Femur (tissue), 1 donor: ENCODE data around the gene IGFBP4.

Source experiments
- DNase-seq: peaks from one replicate; pipeline ENCODE4 v3.0.0-alpha.2; 2017

IGFBP4 gene

DNA sequence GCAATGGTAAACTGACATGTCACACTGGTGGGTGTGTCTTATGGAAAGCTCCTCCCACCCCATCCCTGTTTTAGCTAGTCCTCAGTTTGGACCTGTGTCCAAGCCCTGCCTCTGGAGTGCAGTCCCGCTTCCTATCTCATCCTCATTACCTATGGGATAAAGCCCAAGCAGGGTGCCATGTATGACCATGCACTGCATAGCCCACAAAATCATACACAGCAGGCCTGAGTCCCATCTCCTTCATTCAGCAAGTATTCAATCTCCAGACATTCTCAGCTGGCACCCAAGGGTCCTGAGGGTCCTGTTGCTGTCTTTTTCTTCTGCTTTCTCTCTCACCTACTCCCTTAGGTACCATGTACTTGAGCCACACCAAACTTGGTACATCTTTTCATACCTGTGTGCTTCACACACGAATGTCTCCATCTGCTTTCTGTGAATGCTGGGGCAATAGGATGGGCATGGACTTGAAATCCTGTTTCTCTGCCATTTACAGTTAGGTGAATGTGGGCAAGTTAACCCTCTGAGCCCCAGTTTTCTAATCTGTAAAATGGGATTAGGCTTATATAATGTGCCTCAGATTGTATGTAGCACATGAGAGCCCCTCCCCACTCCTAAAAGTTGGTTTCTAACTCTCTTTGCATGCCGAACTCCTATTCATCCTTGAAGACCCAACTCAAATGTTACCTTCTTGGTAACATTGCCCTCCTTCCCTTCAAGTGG, 29.6 kb downstream of the IGFBP4 start:
- DNase-seq = no peak

DNA sequence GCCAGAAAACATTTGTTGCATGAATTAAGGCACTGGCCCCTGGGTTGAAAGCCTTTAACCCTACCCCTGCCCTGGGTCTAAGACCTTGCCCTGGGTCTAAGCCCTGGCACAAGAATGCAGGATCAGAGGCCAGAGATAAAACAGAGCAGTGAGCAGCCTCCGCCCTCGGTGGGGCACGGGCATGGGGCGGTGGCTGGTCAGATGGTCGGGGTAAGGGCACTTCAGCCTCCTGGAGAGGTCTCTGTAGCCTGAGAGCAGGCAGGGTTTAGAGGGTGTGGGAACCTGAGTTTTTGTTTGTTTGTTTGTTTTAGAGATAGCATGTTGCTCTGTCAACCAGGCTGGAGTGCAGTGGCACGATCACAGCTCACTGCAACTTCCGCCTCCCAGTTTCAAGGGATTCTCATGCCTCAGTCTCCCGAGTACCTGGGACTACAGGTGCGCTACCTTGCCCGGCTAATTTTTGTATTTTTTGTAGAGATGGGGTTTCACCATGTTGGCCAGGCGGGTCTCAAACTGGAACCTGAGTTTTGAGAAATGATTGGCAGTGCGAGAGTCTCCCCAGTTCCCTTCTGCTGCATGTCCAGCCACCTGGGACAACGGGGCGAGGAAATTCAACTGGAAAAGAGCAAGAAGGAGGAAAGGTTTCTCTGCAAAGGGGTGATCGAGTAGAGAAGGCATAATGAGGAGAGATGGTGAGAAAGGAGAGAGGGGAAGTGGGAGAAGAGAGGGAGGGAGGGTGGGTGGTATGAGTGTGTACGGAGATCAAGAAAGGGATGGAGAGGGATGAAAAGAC, 30.5 kb downstream of the IGFBP4 start:
- DNase-seq = no peak

DNA sequence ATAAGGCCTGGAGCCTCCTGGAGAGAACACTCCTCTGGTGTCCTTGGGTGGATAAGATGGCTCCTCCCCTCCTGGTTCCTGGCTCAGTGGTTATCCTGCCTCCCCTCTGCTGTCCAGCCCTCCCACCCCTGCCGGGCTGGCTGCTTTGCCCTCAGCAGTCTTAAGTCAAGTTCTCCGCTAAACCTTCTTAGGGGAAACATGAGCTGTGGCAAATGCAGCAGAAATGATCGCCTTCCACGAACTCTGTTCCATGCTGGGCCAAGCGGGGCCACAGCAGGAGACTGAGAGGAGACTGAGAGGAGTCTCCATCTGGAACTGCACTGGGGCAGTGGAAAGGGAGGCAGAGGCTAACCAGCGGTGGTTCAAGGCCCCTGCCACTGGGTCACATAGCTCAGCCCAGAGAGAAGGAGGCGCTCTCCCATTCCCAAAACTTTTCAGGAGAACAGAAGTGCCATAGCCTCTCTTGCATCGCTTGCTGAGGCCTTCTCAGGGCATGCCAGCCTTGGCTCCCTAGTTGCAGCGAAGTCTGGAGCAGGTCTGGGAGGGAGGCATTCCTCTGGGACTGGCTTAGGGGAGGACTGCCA, 31.3 kb downstream of the IGFBP4 start:
- no peak for DNase-seq

DNA sequence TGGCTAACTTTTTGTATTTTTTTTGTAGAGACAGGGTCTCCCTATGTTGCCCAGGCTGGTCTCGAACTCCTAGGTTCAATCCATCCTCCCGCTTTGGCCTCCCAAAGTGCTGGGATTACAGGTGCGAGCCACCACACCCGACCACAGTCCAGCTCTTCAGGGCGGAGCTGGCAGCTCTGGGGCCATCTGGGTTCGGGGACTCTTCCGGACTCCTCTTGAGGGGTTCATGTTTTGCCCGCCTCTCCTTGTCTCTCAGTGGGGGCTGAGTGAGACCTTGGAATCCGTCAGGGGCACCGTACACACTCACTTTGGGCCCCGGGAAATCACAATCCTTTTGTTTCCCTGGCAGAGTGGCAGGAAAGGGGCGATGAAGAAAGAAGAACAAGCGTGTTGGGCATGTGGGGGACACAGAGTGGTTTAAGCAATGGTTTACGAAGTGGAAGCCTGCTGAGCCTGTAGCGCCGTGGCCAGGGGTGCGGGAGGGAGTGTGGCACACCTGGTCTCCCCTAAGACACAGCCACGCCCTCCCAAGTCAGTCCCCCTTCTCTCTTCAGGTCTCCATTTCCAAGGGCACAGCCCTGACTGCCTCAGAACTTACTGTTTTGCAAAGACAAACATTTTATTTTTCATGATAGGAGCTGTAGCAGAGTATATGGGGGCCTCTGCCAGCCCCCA, 32.1 kb downstream of the IGFBP4 start:
- DNase-seq = no peak

DNA sequence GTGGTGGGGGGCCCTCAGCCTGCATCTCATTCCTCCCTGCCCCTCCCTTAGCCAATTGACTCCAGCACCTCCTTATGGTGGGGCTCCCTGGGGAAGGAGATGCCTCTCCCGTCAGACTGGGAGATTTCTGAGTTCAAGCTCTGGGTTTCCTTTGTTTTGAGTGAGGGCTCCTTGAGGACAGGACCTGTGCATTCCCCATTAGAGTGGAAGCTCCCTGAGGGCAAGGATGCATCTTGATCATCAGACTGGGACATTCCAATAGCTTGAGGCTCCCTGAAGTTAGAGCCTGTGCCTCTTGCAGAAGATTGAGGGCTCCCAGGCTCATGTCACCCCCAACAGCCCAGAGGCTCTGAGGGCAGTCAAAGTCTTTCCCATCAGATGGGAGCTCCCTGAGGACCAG, 34.5 kb downstream of the IGFBP4 start:
- no peak for DNase-seq

DNA sequence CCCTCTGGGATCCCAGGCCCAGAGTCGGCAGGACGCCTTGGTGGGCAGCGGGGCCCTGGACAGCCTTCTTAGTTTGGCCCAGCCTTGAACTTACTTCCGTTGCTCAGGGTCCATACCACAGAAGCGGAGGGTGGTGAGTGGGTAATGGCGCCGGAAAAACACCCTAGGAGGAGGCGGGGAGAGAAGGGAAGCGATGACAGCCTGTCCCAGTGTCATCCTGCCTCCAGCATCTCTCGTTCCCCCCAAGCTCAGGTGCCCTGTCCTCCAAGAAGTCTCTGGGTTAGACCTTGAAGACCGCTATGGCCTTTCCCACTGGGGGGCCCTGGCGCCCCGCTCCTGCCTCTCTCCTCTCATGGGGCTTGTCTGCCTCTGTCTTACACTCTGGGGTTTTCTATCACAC, 35.2 kb downstream of the IGFBP4 start:
- no peak for DNase-seq

DNA sequence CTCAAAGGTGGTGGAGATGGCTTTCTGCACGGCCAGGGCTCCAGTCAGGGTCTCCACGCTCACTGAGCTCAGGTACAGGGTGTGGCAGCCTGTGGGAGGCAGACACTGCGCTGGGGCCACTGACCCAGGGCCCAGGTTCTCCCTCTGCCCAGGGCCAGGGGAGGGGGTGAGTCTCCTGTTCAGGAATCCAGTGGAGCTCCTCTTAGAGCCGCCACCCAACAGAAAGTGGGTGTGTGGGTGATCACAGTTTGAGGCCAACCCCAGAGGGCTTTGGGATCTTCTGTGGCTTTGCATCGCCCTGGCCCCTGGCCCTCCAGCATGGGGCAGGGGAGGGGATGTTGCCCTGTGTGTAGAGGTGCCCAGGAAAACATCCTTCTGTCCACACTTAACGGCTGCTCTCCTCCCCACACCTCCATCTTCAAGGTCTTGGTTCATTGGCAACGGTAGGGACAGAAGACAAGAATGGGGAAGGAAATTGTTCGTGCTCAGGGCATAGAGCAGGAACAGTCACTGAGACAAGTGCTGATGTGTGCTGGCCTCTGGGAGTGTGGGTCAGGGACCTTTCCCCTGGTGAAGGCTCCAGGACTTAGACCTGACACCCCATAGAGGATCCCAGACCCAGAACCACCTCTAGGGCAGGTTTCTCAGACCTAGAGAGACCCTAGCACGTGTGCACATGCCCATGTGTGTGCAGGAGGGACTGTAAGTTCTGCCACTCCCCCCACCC, 36.7 kb downstream of the IGFBP4 start:
- no peak for DNase-seq

DNA sequence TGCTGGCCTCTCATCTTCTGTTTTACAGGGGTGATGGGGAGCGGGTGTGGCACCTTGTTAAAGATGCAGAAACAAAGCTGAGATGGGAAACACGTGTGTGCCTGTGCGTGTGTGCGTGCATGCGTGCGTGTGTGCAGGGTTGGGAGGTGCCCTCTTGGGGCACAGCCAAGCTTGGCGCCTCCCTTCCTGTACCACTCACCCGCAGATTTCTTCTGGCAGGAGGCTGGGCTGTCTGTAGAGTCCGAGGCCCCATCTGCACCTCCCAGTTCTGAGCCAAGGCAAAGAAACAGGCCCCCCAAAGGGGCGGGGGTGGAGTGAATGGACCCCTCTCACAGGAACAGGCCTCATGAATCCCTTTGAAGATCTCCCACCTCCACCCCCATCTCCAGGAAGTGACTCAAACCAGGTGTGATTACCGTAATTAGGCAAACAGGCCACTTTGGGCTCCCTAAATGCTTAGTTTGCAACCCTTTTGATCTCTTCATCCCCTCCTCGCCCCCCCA, 37.3 kb downstream of the IGFBP4 start:
- no peak for DNase-seq

DNA sequence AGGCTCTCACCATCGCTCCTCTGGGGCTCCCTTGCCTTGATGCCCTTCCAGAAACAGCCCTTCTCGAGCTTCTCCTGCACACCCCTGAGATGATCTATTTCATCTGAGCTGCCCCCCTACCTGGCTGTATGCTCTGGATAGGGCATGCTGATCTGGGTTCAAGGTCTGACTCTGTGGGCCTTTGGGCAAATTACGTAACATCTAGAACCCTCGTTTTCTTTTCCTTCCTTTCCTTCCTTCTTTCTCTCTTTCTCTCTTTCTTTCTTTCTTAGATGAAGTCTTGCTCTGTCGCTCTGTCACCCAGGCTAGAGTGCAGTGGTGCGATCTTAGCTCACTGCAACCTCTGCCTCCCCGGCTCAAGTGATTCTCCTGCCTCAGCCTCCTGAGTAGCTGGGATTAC, 37.9 kb downstream of the IGFBP4 start:
- DNase-seq = no peak

DNA sequence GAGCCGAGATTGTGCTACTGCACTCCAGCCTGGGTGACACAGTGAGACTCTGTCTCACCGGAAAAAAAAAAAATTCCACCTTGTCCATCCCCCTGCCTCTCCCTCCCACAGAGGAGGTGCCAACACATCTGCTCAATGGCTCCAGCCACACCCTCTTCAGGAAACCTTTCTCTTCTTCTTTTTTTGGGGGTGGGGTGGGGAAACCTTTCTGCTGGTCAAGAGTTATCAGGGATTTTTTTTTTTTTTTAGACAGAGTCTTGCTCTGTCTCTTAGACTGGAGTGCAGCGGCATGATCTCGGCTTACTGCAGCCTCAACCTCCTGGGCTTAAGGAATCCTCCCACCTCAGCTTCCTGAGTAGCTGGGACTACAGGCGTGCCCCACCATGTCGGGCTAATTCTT, 39.5 kb downstream of the IGFBP4 start:
- DNase-seq = no peak

DNA sequence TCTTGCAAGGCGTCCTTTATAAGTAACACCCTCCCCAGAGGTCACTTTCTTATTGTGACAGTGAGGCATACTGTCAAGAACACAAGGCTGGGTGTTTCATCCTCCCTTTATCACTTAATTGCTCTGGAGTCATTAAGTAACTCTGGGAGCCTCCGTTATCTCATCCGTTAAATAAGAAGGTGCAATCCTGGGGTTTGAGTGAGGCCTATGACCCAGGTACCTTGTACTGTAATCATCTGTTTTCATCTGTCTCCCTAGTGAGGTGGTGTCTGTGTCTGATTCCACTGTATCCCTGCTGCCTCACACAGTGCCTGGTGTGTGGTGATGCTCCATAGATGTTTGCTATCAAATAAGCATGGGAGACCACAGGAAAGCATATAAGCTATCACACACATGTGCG, 40.4 kb downstream of the IGFBP4 start:
- DNase-seq = no peak

DNA sequence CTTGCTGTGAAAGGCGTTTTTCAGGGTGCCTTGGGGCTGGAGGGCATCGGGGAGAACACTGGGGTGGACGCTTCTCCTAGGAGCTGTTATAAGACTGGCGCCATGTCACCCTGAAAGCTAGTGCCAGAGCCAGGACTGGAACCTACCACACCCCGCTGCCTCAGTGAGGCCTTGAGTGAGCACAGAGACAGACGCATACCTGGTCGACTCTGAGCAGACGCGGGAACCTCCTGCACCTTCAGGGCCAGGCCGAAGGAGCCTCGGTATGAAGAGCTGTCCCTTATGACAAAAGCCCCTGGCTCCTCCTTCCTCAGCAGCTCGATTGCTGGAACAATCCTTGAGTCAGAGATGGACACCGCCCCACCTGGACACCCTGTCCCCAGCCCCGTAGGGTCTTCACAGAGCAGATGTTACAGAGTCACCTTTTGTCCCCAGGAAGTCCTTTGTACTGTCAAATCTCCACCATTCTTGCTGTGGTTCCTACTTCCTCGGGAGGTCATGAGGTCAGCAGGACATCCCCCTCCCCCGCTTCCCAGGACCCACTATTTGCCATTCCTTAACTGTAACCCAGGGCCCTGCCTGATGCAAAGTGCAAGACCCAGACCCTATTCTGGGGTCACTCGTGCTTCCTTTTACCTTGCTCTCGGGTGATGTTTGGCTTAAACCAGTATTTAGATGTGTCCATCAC, 41.2 kb downstream of the IGFBP4 start:
- DNase-seq = no peak

DNA sequence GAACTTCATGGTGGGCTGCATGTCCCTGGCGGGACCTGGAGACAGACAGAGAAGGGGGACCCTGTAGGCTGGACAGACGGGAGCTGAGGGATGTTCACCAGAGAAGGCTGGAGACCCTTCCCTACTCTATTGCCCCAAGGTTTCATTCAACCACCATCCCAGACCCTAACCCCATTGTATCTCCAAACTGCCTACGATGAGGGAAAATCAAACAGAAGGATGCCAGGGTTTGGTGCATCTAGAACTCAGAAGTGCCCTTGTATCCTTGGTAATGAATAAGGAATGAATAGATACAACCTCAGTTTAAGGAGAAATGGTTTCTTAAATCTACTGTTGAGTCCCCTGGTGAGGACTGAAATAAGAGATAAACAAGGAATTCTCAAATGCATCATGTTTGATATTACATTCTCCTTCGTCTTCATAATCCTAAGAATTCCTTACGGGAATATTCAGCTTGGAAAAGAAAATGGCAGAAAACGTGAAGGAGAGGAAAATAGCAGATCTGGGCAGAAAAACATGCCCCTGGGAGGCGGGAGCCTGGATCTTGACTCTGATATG, 41.8 kb downstream of the IGFBP4 start:
- DNase-seq = no peak

DNA sequence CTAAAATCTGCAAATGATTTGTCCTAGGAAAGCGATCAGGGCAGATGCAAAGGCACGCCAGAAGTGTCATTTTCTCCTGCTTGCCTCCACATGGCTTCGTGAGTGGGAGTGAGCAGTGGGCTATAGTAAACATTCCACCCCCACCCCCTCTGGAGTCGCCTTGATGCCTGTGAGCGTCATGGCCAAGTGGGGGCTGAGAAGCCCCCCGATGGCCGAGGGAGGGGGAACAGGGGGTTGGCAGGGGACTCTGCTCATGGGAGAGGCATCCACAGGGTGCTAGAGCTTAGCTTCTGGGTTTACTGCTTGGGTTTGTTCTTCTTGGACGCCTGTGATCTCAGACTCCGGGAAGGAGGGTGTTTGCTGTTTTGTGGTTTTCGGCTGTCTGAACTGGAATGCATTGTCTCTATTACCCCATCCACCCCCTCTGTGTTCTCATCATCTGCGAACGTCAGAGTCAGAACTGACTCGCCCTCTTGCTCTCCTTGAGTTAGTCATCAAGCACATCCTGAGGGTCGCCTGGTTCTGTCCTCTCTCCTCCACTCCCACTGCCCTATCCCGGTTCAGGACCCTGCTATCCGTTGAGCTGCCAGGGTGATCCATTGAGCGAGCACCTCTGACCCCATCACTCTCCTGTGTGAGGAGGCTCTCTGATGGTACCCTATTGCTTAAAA, 42.7 kb downstream of the IGFBP4 start:
- peak; percentile 53 for DNase-seq

DNA sequence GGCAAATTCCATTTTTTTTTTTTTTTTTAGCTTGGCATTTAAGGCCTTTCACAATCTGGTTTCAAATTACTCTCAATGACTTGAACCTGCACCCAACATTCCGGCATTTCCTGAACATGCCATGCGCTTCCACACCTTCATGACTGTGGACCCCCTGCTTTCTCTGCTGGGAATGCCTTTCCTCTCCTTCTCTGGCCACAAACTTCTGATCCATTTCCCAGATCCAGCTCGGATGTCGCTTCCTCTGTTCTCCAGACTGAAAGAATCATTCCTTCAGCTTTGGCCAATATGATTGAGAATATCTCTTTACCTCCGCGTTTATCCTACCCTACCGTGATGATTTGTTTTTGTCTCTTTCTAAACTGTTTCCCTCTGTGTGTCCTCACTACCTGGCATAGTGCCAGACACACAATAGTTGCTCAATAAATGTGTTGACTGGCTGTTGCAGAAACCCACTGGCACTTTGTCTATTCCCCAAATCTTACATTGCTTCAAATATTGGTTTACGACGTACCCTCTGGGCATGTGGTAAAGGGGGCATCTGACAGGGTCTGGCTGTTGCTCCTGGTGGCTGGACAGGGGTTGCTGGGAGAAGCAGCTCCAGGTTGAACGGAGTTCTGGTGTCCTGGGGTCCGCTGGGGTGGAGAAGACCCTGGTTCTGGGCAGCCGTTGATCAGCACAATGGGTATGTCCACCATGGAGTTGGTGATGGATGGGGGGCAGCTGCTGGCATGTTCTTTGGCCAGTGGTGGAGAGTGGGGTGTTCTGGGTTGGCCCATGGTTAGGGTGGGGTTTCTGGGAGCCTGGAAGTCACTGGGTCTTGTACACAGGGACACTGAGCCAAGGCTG, 43.5 kb downstream of the IGFBP4 start:
- DNase-seq = no peak

DNA sequence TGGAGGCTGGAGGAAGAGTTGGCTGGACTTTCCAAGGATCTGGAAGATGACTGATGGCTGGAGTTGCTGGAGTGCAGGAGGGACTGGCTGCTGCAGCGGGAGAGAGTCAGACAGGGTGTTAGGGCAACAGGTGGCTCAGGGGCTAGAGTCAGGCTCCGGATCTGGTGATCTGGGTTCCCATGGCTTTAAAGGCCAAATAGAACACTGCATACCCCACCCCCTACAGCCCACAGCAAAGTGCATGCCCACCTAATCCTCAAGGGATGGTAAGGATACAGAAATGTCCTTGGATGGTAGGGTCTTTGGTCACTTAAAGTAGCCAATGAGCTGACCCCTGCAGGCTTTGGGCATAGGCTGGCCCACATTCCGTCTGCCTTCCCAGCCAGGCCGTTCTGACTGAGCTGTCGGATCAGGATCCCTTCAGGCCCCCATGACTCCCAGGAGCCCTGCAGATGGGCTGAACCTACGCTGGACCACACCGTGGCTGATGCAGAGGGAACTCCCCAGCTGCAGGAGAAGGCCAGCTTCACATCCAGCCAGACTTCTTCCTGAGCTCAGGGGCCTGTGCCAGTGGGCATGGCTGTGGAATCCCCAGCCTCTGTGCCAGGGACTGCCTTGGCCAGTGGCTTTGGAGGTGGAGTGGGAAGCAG, 44.2 kb downstream of the IGFBP4 start:
- DNase-seq = no peak

DNA sequence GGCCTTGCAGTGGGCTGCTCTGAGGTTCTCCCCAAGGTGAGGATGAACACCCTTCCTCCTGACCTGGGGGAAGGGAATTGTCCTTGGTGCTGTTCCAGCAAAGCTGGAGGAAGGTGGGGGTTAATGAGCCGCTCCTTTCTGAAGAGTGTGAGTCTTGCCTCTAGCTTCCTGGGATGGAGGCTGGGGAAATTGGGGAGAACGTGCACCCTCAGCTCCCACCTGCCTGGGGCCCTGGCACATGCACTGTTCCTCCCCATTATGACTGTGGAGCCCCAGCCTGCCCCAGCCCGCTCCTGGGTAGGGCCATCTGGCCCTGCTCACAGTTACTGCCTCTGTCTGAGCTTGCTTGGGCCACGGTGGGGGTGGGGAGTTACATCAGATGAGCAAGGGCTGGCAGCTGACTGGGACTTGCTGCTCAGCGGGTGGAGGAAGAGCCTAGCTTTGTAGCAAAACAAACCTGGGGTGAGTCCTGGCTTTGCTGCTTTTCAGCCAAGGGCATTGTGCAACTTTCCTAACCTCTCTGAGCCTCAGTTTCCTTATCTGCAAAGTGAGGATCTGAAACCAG, 47.1 kb downstream of the IGFBP4 start:
- no peak for DNase-seq

DNA sequence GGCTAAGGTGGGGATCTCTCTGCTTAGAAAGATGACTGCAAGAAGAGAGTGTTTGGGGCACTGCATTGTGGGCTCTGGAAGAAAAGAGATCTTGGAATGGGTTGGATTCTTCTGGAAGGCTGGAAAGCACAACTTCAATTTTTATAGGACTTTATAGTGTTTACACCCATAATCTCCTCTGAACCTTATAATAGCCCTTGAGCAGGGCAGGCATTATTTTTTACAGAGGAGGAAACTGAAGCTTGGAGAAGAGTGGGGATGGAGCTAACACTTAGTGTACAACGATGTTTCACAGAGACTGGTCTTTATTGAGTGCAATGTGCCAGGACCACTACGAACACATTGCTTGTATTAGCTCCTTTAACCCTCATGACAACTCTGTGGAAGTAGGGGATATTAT, 47.7 kb downstream of the IGFBP4 start:
- DNase-seq = no peak

DNA sequence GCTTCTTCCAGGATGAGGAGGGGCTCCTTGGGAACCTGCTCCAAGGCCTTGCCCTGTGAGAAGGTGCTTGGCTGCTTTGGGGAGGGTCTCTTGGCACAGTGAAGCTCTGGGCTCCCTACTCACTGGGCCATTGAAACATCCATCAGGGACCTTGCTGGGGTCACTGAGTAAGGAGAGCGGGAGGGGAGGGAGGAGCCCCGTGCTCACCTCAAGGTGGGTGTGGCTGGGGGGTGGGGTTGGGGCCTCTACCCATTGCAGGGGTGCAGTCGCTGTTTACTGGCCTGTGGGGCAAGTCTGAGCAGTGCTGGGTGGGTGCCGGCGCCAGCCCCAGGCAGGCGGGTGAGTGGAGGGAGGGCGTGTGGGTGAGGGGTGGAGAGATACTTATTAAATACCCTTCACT, 48.2 kb downstream of the IGFBP4 start:
- no peak for DNase-seq
